Daoy (cell line): ENCODE measurements around the gene RCVRN. TPM values are rescaled to one million over a fixed set of nuclear protein-coding genes. Genes with fewer than 3 reads are reported as not detected.
"Not testable (repeated sequence)": the region's sequence is repeated elsewhere in the genome, so short reads cannot be mapped to it uniquely, and the experiment has no call there.

Experiments
- DNase-seq: peaks from one replicate; pipeline ENCODE4 v3.0.0-alpha.2; 2015; ENCODE audit warnings: low read depth
- total RNA-seq: library from RNA; depleted of rRNA; stranded (reverse); fragments of >200 nt; shearing (Covaris generic); gene quantifications from 2 replicates; pipeline ENCODE4 v1.2.3, GENCODE V29; 2014

Gene RCVRN
- total RNA-seq, 1 experiment from 2014 or later, result not detected

GRCh38 chr17:9922012-9922848, 17.2 kb upstream of the RCVRN start:
- no peak for DNase-seq

- DNase-seq, result not testable (repeated sequence)
Measured at GRCh38 chr17:9921216-9921615, 16.1 kb upstream of the RCVRN start.

GRCh38 chr17:9918804-9919352, 13.8 kb upstream of the RCVRN start:
- no peak for DNase-seq

- DNase-seq, result no peak
Measured at GRCh38 chr17:9918352-9918751, 13.3 kb upstream of the RCVRN start.

- DNase-seq, result no peak
Measured at GRCh38 chr17:9917801-9918200, 12.7 kb upstream of the RCVRN start.

GRCh38 chr17:9917131-9917530, 12.1 kb upstream of the RCVRN start:
- DNase-seq, result no peak

- no peak for DNase-seq
Measured at GRCh38 chr17:9916108-9916507, 11.0 kb upstream of the RCVRN start.

GRCh38 chr17:9913476-9913875, 8.4 kb upstream of the RCVRN start:
- no peak for DNase-seq

GRCh38 chr17:9912121-9913099, 7.3 kb upstream of the RCVRN start:
- DNase-seq, result no peak

GRCh38 chr17:9911089-9911488, 6.0 kb upstream of the RCVRN start:
- DNase-seq, result no peak

- no peak for DNase-seq
Measured at GRCh38 chr17:9908649-9909042, 3.6 kb upstream of the RCVRN start.

GRCh38 chr17:9907883-9908648, 3.0 kb upstream of the RCVRN start:
- no peak for DNase-seq

- DNase-seq, result no peak
Measured at GRCh38 chr17:9907131-9907530, 2.1 kb upstream of the RCVRN start.

GRCh38 chr17:9906616-9907015, 1.5 kb upstream of the RCVRN start:
- no peak for DNase-seq

- peak; percentile 55 for DNase-seq
Measured at GRCh38 chr17:9905902-9906301, 831 bp upstream of the RCVRN start.

GRCh38 chr17:9904277-9905077, 594 bp downstream of the RCVRN start:
- DNase-seq, result no peak

GRCh38 chr17:9902120-9902519, 3.0 kb downstream of the RCVRN start:
- no peak for DNase-seq

- peak; percentile 53 for DNase-seq
Measured at GRCh38 chr17:9900784-9901183, 4.3 kb downstream of the RCVRN start.

GRCh38 chr17:9900044-9900594, 5.0 kb downstream of the RCVRN start:
- DNase-seq, result no peak

GRCh38 chr17:9899280-9900043, 5.6 kb downstream of the RCVRN start:
- DNase-seq, result no peak
